Kidney (tissue), 14 donors: ENCODE results near the gene PPP2R5A. TPM values are rescaled to one million over a fixed set of nuclear protein-coding genes. Genes with fewer than 3 reads are reported as not detected.
A peak's percentile ranks its signal among the peaks of the same experiment; 100 is the strongest.
"Not testable (repeated sequence)": the region's sequence is repeated elsewhere in the genome, so short reads cannot be mapped to it uniquely, and the experiment has no call there.

Source experiments
- DNase-seq, 5 donors: peaks; one replicate each; pipeline ENCODE4 v3.0.0-alpha.2; 2013 to 2020
- FAIRE-seq: peaks from 2 replicates; lab custom pipeline; 2012; peaks lifted over from hg19 to GRCh38; lab: Jason Lieb, UNC
- H3K27ac ChIP-seq, 2 donors: one replicate each; pipeline ENCODE4 v1.7.0; 2013; ENCODE audit warnings: low read depth in 2 of 2, low read length in 2 of 2, inconsistent platforms in 1 of 2
- H3K27me3 ChIP-seq: one replicate; pipeline ENCODE4 v1.7.1; 2013; ENCODE audit warnings: low read length, inconsistent platforms; ENCODE audit not compliant: control insufficient read depth, insufficient read depth
- H3K36me3 ChIP-seq, 3 donors: one replicate each; pipeline versions ENCODE4 v1.7.0 to v1.7.1; 2013; ENCODE audit warnings: low read length in 3 of 3, control low read depth in 1 of 3, inconsistent platforms in 1 of 3; ENCODE audit not compliant: insufficient read depth in 3 of 3, control insufficient read depth in 2 of 3
- H3K4me1 ChIP-seq, 3 donors: one replicate each; pipeline versions ENCODE4 v1.7.0 to v1.7.1; 2013; ENCODE audit warnings: low read length in 3 of 3, inconsistent platforms in 1 of 3, low read depth in 1 of 3; ENCODE audit not compliant: control insufficient read depth in 2 of 3, insufficient read depth in 2 of 3
- H3K4me3 ChIP-seq, 3 donors: one replicate each; pipeline versions ENCODE4 v1.7.0 to v1.8.1; 2013; ENCODE audit warnings: low read length in 3 of 3, control low read depth in 1 of 3, inconsistent platforms in 1 of 3
- H3K9ac ChIP-seq, 3 donors: one replicate each; pipeline versions ENCODE4 v1.7.0 to v1.7.1; 2013; ENCODE audit warnings: low read length in 3 of 3, control low read depth in 1 of 3, inconsistent platforms in 1 of 3
- H3K9me3 ChIP-seq, 3 donors: one replicate each; pipeline versions ENCODE4 v1.7.0 to v1.7.1; 2013; ENCODE audit warnings: low read length in 3 of 3, control low read depth in 1 of 3, inconsistent platforms in 1 of 3; ENCODE audit not compliant: control insufficient read depth in 2 of 3, insufficient read depth in 1 of 3
- intact Hi-C: fragments of 100-400 bp; cut with DNase I; formaldehyde crosslinking; loops from one replicate; pipeline ENCODE4 v1.11.1; 2022
- polyA plus RNA-seq: library from polyadenylated mRNA; stranded (reverse); fragments of 350-450 nt; fragmentation: Illumina TruSeq; extraction: RNeasy Lipid Tissue Mini Kit (QIAGEN cat#74804); gene quantifications from one replicate; pipeline ENCODE4 v1.2.3, GENCODE V29; 2014; ENCODE audit warnings: low read depth, low replicate concordance; ENCODE audit not compliant: insufficient read depth
- total RNA-seq: library from RNA; stranded (reverse); fragmentation: NEBNext Ultra II Directional; extraction: Animal tissue kit (Norgen Biotek cat#: 25700); gene quantifications from one replicate; pipeline ENCODE4 v1.2.1, GENCODE V29; 2021
- TF ChIP-seq, protein P1 (sequence below): IDR thresholded peaks from 3 replicates; pipeline ENCODE4 v1.5.1; 2012; ENCODE audit warnings: mild to moderate bottlenecking, moderate library complexity, borderline replicate concordance; ENCODE audit not compliant: insufficient read depth; ENCODE audit errors: extremely low read depth
- donor health status: control.
- donor health status: control.
- donor health status: control.
- donor health status: control.
- donor health status: control.
- donor health status: DM: yes; HTN: yes; CAD: no.
- donor health status: Normal renal cell carcinoma (clear cell type).

PPP2R5A gene
- total and polyA plus RNA-seq, 2 donors from 2014 or later = 36.6 to 67.3 TPM

DNA sequence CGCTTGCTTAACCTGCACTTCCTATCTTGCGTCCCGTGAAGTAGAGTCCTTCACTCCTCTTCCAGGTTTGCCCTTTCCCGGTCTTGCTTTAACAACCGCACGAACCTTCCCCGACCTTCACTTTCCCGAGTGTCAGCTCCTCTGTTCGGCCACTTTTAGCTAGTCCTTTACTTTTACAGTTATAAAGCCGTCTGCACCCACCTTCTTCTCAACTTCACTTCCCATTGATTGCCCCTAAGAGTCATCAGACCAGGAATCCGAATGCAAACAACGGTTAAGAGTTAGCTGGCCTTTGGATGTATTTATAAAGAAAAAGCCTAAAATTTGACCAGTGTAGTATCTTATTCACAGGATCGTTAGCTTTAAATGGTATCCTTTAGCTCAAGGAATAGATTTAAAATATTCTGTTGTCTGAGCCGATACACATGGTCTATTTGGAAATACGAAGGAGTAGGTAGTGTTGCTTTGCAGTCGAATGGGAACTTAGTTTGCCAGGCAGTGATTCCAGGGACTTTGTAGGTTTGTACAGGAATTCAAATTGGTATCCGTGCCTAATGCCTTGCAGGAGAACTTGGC, 1.4 kb downstream of the PPP2R5A start:
- TF ChIP-seq, protein P1, sequence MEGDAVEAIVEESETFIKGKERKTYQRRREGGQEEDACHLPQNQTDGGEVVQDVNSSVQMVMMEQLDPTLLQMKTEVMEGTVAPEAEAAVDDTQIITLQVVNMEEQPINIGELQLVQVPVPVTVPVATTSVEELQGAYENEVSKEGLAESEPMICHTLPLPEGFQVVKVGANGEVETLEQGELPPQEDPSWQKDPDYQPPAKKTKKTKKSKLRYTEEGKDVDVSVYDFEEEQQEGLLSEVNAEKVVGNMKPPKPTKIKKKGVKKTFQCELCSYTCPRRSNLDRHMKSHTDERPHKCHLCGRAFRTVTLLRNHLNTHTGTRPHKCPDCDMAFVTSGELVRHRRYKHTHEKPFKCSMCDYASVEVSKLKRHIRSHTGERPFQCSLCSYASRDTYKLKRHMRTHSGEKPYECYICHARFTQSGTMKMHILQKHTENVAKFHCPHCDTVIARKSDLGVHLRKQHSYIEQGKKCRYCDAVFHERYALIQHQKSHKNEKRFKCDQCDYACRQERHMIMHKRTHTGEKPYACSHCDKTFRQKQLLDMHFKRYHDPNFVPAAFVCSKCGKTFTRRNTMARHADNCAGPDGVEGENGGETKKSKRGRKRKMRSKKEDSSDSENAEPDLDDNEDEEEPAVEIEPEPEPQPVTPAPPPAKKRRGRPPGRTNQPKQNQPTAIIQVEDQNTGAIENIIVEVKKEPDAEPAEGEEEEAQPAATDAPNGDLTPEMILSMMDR = no peak
- DNase-seq (peak in 2 of 5 donors; percentile 27 to 65), FAIRE-seq (no peak)
- Histone ChIP-seq H3K9ac (peak overlapping the region; percentile 88 to 99 (median 93)), H3K27me3 (no peaks in the 10 kb centered on the region), H3K4me3 (peak overlapping the region; percentile 88 to 96 (median 95)), H3K9me3 (no peaks in the 10 kb centered on the region), H3K27ac (peak overlapping the region; percentile 99), H3K36me3 (no peaks in the 10 kb centered on the region), H3K4me1 (peaks cover 0 to 14% (median 4%) of the 10 kb centered on the region in 3 donors)
- intact Hi-C loops = no loop called here

DNA sequence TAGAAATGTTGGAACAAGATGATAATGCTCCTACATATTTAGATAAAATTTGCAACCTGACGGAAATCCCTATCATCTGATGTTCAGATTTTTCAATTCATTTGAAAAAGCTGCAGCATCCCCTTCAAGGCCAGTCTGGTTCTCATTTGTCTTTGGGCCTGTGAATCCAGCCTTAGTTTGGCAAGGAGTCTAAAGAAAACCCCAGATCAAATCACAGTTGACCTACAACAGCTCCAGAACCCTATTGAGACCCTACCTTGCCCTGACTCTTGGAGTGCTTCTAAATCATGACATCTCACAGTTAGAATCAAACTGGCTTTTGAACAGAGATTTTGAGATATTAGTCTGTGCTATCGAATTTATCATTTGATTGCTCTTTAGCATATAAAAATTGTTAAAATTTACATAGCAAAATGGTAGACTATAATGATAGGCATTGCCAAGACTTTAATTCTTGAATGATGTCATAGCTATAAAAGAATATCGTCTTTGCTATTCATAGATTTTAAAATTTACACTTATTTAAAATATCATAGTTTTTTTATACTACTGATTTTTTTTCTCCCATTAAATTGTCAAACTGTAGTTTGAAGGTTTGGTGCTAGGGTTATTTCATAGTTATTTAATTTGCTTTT, 2.2 kb downstream of the PPP2R5A start:
- FAIRE-seq (peak; percentile 35), DNase-seq (no peak)
- no peaks in the 10 kb centered on the region for H3K9me3 ChIP-seq
- H3K27me3 ChIP-seq = no peaks in the 10 kb centered on the region
- peak overlapping the region in 2 of 3 donors; percentile 93 to 99 for H3K9ac ChIP-seq
- H3K4me1 ChIP-seq = peaks cover 0 to 17% (median 4%) of the 10 kb centered on the region in 3 donors
- TF ChIP-seq, protein P1 = no peak
- no peaks in the 10 kb centered on the region for H3K36me3 ChIP-seq
- intact Hi-C loops = no loop called here
- peak overlapping the region; percentile 99 for H3K27ac ChIP-seq
- H3K4me3 ChIP-seq = peak overlapping the region; percentile 88 to 96 (median 95)

DNA sequence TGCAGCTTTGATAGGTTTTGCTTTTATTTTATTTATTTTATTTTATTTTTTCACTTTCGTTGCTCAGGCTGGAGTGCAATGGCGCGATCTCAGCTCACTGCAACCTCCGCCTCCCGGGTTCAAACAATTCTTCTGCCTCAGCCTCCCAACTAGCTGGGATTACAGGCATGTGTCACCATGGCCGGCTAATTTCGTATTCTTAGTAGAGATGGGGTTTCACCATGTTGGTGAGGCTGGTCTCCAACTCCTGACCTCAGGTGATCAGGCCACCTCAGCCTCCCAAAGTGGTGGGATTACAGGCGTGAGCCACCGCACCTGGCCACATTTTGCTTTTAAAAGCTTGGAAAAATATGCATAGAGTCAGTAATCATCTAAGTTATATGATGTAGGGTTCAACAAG, 2.8 kb downstream of the PPP2R5A start:
- H3K4me3 ChIP-seq = peak overlapping the region in 2 of 3 donors; percentile 40 to 43
- H3K9me3 ChIP-seq, intact Hi-C loops, H3K27me3 ChIP-seq, DNase-seq, FAIRE-seq, H3K36me3 ChIP-seq: not testable (repeated sequence)
- peak overlapping the region in 1 of 2 donors; percentile 27 for H3K27ac ChIP-seq
- H3K9ac ChIP-seq = peak overlapping the region in 1 of 3 donors; percentile 13
- H3K4me1 ChIP-seq = peaks cover 0 to 17% (median 4%) of the 10 kb centered on the region in 3 donors

DNA sequence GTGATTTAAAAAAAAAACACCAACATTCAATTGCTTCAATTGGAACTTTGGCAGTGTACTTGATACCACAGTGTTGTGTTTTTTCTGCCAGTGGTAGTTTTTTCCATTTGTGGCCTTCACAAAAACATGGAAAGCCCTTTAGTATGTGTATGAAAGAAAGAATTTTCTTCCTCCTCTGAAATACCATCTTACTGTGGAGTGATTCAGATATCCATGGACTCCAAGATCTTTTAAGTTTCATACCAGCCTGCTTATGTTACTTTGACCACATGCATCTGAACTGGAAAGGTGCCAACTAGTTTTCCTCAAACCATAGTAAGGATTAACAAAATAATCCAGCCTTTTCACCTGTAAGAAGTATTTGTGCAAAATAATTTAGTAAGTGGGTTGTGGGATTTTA, 3.4 kb downstream of the PPP2R5A start:
- H3K9me3 ChIP-seq = no peaks in the 10 kb centered on the region
- H3K9ac ChIP-seq = peak overlapping the region in 2 of 3 donors; percentile 13 to 61
- no peak for DNase-seq
- peak overlapping the region in 2 of 3 donors; percentile 23 to 43 for H3K4me3 ChIP-seq
- intact Hi-C loops = no loop called here
- H3K27ac ChIP-seq = no peak overlapping the region
- TF ChIP-seq, protein P1 = no peak
- H3K27me3 ChIP-seq = no peaks in the 10 kb centered on the region
- peaks cover 0 to 18% (median 4%) of the 10 kb centered on the region in 3 donors for H3K4me1 ChIP-seq
- no peak for FAIRE-seq
- no peaks in the 10 kb centered on the region for H3K36me3 ChIP-seq
